ENCODE data around the gene ATP11C.
"Not testable (repeated sequence)": the region's sequence is repeated elsewhere in the genome, so short reads cannot be mapped to it uniquely, and the experiment has no call there.

Gene ATP11C

GRCh38 chrX:139851730-139852129 is 81.1 kb downstream of the ATP11C start:
- DNase-seq, result no peak

- DNase-seq, result no peak
Observed at GRCh38 chrX:139850968-139851367, 81.9 kb downstream of the ATP11C start.

- no peak for DNase-seq
Observed at GRCh38 chrX:139844884-139845283, 88.0 kb downstream of the ATP11C start.

GRCh38 chrX:139844163-139844562 is 88.7 kb downstream of the ATP11C start:
- no peak for DNase-seq

- DNase-seq, result no peak
Observed at GRCh38 chrX:139842326-139843185, 90.3 kb downstream of the ATP11C start.

- not testable (repeated sequence) for DNase-seq
Observed at GRCh38 chrX:139836335-139836734, 96.5 kb downstream of the ATP11C start.

- DNase-seq, result no peak
Observed at GRCh38 chrX:139834879-139835278, 98.0 kb downstream of the ATP11C start.

GRCh38 chrX:139832718-139833309 is 100.0 kb downstream of the ATP11C start:
- no peak for DNase-seq

GRCh38 chrX:139831675-139832456 is 101.0 kb downstream of the ATP11C start:
- no peak for DNase-seq

GRCh38 chrX:139831017-139831416 is 101.8 kb downstream of the ATP11C start:
- DNase-seq, result no peak

GRCh38 chrX:139828830-139829229 is 104.0 kb downstream of the ATP11C start:
- DNase-seq, result no peak

GRCh38 chrX:139828033-139828432 is 104.8 kb downstream of the ATP11C start:
- no peak for DNase-seq

GRCh38 chrX:139826065-139827044 is 106.5 kb downstream of the ATP11C start:
- no peak for DNase-seq

GRCh38 chrX:139825618-139826017 is 107.2 kb downstream of the ATP11C start:
- no peak for DNase-seq

- no peak for DNase-seq
Observed at GRCh38 chrX:139823806-139824205, 109.0 kb downstream of the ATP11C start.

- no peak for DNase-seq
Observed at GRCh38 chrX:139820358-139820984, 112.4 kb downstream of the ATP11C start.

- DNase-seq, result no peak
Observed at GRCh38 chrX:139816204-139816603, 116.6 kb downstream of the ATP11C start.

- no peak for DNase-seq
Observed at GRCh38 chrX:139815771-139816170, 117.1 kb downstream of the ATP11C start.

- no peak for DNase-seq
Observed at GRCh38 chrX:139811942-139812629, 120.8 kb downstream of the ATP11C start.

GRCh38 chrX:139804482-139804881 is 128.4 kb downstream of the ATP11C start:
- DNase-seq, result no peak

- no peak for DNase-seq
Observed at GRCh38 chrX:139803224-139803623, 129.6 kb downstream of the ATP11C start.
